NK-92 (cell line): ENCODE measurements around the gene DTNB.

ENCODE experiments used
- DNase-seq: peaks from one replicate; lab custom pipeline; 2025; ENCODE audit not compliant: unreplicated experiment; lab: John Stamatoyannopoulos, UW

Gene DTNB

GRCh38 chr2:25400169-25400568 is 273.2 kb downstream of the DTNB start:
- DNase-seq: no peak

- DNase-seq: no peak
Observed at GRCh38 chr2:25398534-25398933, 274.8 kb downstream of the DTNB start.

GRCh38 chr2:25397777-25398176 is 275.6 kb downstream of the DTNB start:
- no peak for DNase-seq

- no peak for DNase-seq
Observed at GRCh38 chr2:25389161-25389560, 284.2 kb downstream of the DTNB start.

- DNase-seq: no peak
Observed at GRCh38 chr2:25388491-25388890, 284.9 kb downstream of the DTNB start.

GRCh38 chr2:25387876-25388449 is 285.4 kb downstream of the DTNB start:
- no peak for DNase-seq

- DNase-seq: no peak
Observed at GRCh38 chr2:25386971-25387875, 286.2 kb downstream of the DTNB start.

- no peak for DNase-seq
Observed at GRCh38 chr2:25385910-25386309, 287.5 kb downstream of the DTNB start.

GRCh38 chr2:25383806-25384205 is 289.6 kb downstream of the DTNB start:
- DNase-seq: no peak

- DNase-seq: no peak
Observed at GRCh38 chr2:25381502-25381901, 291.9 kb downstream of the DTNB start.

- no peak for DNase-seq
Observed at GRCh38 chr2:25380586-25381375, 292.6 kb downstream of the DTNB start.

- no peak for DNase-seq
Observed at GRCh38 chr2:25380023-25380422, 293.4 kb downstream of the DTNB start.

- no peak for DNase-seq
Observed at GRCh38 chr2:25379535-25379934, 293.8 kb downstream of the DTNB start.

GRCh38 chr2:25378731-25379490 is 294.5 kb downstream of the DTNB start:
- DNase-seq: no peak

- DNase-seq: no peak
Observed at GRCh38 chr2:25377822-25378421, 295.5 kb downstream of the DTNB start.

GRCh38 chr2:25376750-25377621 is 296.4 kb downstream of the DTNB start:
- DNase-seq: peak; percentile 51

- no peak for DNase-seq
Observed at GRCh38 chr2:25375989-25376545, 297.3 kb downstream of the DTNB start.

- no peak for DNase-seq
Observed at GRCh38 chr2:25375371-25375988, 297.9 kb downstream of the DTNB start.

- DNase-seq: no peak
Observed at GRCh38 chr2:25374827-25375226, 298.6 kb downstream of the DTNB start.
